PFSK-1 (cell line): ENCODE results near the gene SBSN.

ENCODE experiments used
- FOXP2 ChIP-seq: optimal IDR thresholded peaks from 2 replicates; pipeline ENCODE3; 2011; ENCODE audit warnings: borderline replicate concordance, control low read depth, inconsistent platforms; ENCODE audit not compliant: insufficient read depth; ENCODE audit errors: extremely low read length, extremely low read depth
- POLR2AphosphoS5 ChIP-seq: IDR thresholded peaks from 2 replicates; pipeline ENCODE4 v1.6.1; 2012; ENCODE audit warnings: low read depth, mild to moderate bottlenecking, control low read depth, low read length, moderate library complexity
- REST ChIP-seq, 2 experiments: IDR thresholded peaks; 2 replicates each; pipeline versions ENCODE4 v1.6.1 to v1.8.0; 2011 to 2012; ENCODE audit warnings: low read depth in 2 of 2, low read length in 2 of 2, control low read depth in 1 of 2, inconsistent platforms in 1 of 2, mild to moderate bottlenecking in 1 of 2, moderate library complexity in 1 of 2; ENCODE audit not compliant: insufficient read depth in 1 of 2
- SIN3A ChIP-seq: IDR thresholded peaks from 2 replicates; pipeline ENCODE4 v1.6.1; 2012; ENCODE audit warnings: mild to moderate bottlenecking, low read length, moderate library complexity, borderline replicate concordance; ENCODE audit not compliant: insufficient read depth
- TAF1 ChIP-seq: IDR thresholded peaks from 2 replicates; pipeline ENCODE4 v1.6.1; 2012; ENCODE audit warnings: low read length, control low read depth, borderline replicate concordance; ENCODE audit not compliant: insufficient read depth

Gene SBSN

GRCh38 chr19:35549174-35549788 is 21.2 kb upstream of the SBSN start:
- TF ChIP-seq REST (IDR thresholded peaks at IDR 0.05; ENCODE audit: insufficient read depth in 1 of 2, low read depth in 2 of 2, low read length in 2 of 2): no peak
- TF ChIP-seq POLR2AphosphoS5: no peak
- no peak for TF ChIP-seq FOXP2

GRCh38 chr19:35546532-35546931 is 18.4 kb upstream of the SBSN start:
- TF ChIP-seq REST (IDR thresholded peaks at IDR 0.05; ENCODE audit: insufficient read depth in 1 of 2, low read depth in 2 of 2, low read length in 2 of 2): no peak
- TF ChIP-seq SIN3A: no peak
- TF ChIP-seq POLR2AphosphoS5: no peak
- TF ChIP-seq TAF1: no peak
- no peak for TF ChIP-seq FOXP2

GRCh38 chr19:35545855-35546381 is 17.8 kb upstream of the SBSN start:
- TF ChIP-seq REST (IDR thresholded peaks at IDR 0.05; ENCODE audit: insufficient read depth in 1 of 2, low read depth in 2 of 2, low read length in 2 of 2) (no peak), SIN3A (no peak), POLR2AphosphoS5 (no peak; the same call in 1 of the 2 replicates)

- TF ChIP-seq TAF1 (no peak), SIN3A (peak; percentile 52; the same call in 1 of the 2 replicates), POLR2AphosphoS5 (peak; percentile 72), REST (IDR thresholded peaks at IDR 0.05; ENCODE audit: insufficient read depth in 1 of 2, low read depth in 2 of 2, low read length in 2 of 2) (no peak), FOXP2 (peak; percentile 60)
Measured at GRCh38 chr19:35545001-35545854, 17.1 kb upstream of the SBSN start, which contains the start of gene TMEM147. TMEM147 (plus strand) TSS chr19:35545626; CDS start chr19:35545740, 114 bp downstream.
